ENCODE measurements around the gene CFAP410.

Gene CFAP410

GRCh38 chr21:44297525-44298290 lies 41.5 kb downstream of the CFAP410 start:
- DNase-seq, result peak; percentile 97

GRCh38 chr21:44296916-44297315 lies 42.3 kb downstream of the CFAP410 start:
- no peak for DNase-seq

- DNase-seq, result no peak
These were observed 43.1 kb downstream of the CFAP410 start for GRCh38 chr21:44296103-44296519.

- DNase-seq, result no peak
These were observed 43.5 kb downstream of the CFAP410 start for GRCh38 chr21:44295646-44296045.

- DNase-seq, result no peak
These were observed 44.0 kb downstream of the CFAP410 start for GRCh38 chr21:44295163-44295573.

- DNase-seq, result peak; percentile 52 to 54
These were observed 44.6 kb downstream of the CFAP410 start for GRCh38 chr21:44294391-44295162.

GRCh38 chr21:44293551-44294231 lies 45.5 kb downstream of the CFAP410 start:
- DNase-seq, result no peak

GRCh38 chr21:44292812-44293195 lies 46.4 kb downstream of the CFAP410 start:
- DNase-seq, result no peak

GRCh38 chr21:44291936-44292811 lies 47.0 kb downstream of the CFAP410 start:
- no peak for DNase-seq

GRCh38 chr21:44291078-44291935 lies 47.9 kb downstream of the CFAP410 start:
- DNase-seq, result no peak

- DNase-seq, result no peak
These were observed 48.7 kb downstream of the CFAP410 start for GRCh38 chr21:44290327-44291077.

- no peak for DNase-seq
These were observed 49.7 kb downstream of the CFAP410 start for GRCh38 chr21:44289381-44290010.

GRCh38 chr21:44288251-44289110 lies 50.7 kb downstream of the CFAP410 start:
- DNase-seq, result no peak

- peak in 1 of 2 donors; percentile 34 for DNase-seq
These were observed 52.2 kb downstream of the CFAP410 start for GRCh38 chr21:44286716-44287632.

- DNase-seq, result no peak
These were observed 53.0 kb downstream of the CFAP410 start for GRCh38 chr21:44286086-44286715.

- no peak for DNase-seq
These were observed 53.8 kb downstream of the CFAP410 start, which contains the start of gene AIRE for GRCh38 chr21:44285138-44285992. Gene AIRE (plus strand): TSS chr21:44285876. CDS start chr21:44286007, 131 bp downstream.

Data from inflammatory macrophage treated with lipopolysaccharide for 1 hour (primary cell).